Gastrocnemius medialis (tissue), 4 donors: ENCODE results near the gene KRTAP5-7.

Source experiments
- CTCF ChIP-seq, 5 experiments: fragments of 450-650 bp in 3 of 5; fragments of 200-600 bp in 2 of 5; sonication (generic) in 2 of 5; IDR thresholded peaks in 4 of 5; conservative IDR thresholded peaks in 1 of 5; 1 replicate in 4 of 5; 2 replicates in 1 of 5; pipeline ENCODE4 v1.5.1; 2016 to 2019; ENCODE audit warnings: antibody characterized with exemption in 5 of 5, mild to moderate bottlenecking in 3 of 5, moderate library complexity in 3 of 5
- POLR2A ChIP-seq, 2 donors: fragments of 450-650 bp; IDR thresholded peaks; one replicate each; pipeline ENCODE4 v1.6.1; 2017; ENCODE audit warnings: antibody characterized with exemption in 2 of 2, mild to moderate bottlenecking in 2 of 2, moderate library complexity in 2 of 2

- no peak for TF ChIP-seq CTCF (IDR thresholded peaks at IDR 0.05 in 4 of 5, conservative IDR thresholded peaks at IDR 0.05 in 1 of 5)
- TF ChIP-seq POLR2A (IDR thresholded peaks at IDR 0.05) = no peak
These were observed 48.8 kb downstream of the KRTAP5-7 start for GRCh38 chr11:71575723-71576424.
